SU-DHL-6 (cell line): Measurements from ENCODE around the gene PTGIS.

Source experiments
- H2AFZ ChIP-seq: fragments of 200-600 bp; sonication (generic); 2 replicates; pipeline ENCODE4 v1.6.1; 2014; ENCODE audit warnings: low read depth, mild to moderate bottlenecking, moderate library complexity, mixed read lengths, antibody characterized with exemption, low read length; ENCODE audit not compliant: severe bottlenecking
- H3F3A ChIP-seq: fragments of 200-600 bp; shearing (Covaris generic); 2 replicates; pipeline ENCODE4 v1.6.0; 2016; ENCODE audit warnings: antibody characterized with exemption, mild to moderate bottlenecking; ENCODE audit not compliant: insufficient read depth
- H3K27ac ChIP-seq: fragments of 200-600 bp; sonication (generic); 2 replicates; pipeline ENCODE4 v1.5.1; 2016; ENCODE audit warnings: low read depth, mild to moderate bottlenecking, low read length, moderate library complexity, mixed read lengths
- H3K27me3 ChIP-seq: fragments of 200-600 bp; sonication (generic), shearing (Covaris generic); 2 replicates; pipeline ENCODE4 v1.6.0; 2014; ENCODE audit warnings: mild to moderate bottlenecking, low read length
- H3K36me3 ChIP-seq: fragments of 200-600 bp; sonication (generic); 2 replicates; pipeline ENCODE4 v1.6.1; 2014; ENCODE audit warnings: mild to moderate bottlenecking, low read length, mixed read lengths
- H3K4me2 ChIP-seq: fragments of 300-600, 200-600 bp; shearing (Covaris generic), sonication (generic); 2 replicates; pipeline ENCODE4 v1.6.0; 2014; ENCODE audit warnings: low read length, low read depth, mild to moderate bottlenecking; ENCODE audit not compliant: poor library complexity, severe bottlenecking
- H3K4me3 ChIP-seq: fragments of 200-600 bp; sonication (generic); 2 replicates; pipeline ENCODE4 v1.5.1; 2014; ENCODE audit warnings: antibody characterized with exemption, low read length, mild to moderate bottlenecking, mixed read lengths; ENCODE audit not compliant: insufficient read depth, poor library complexity, severe bottlenecking
- H3K79me2 ChIP-seq: fragments of 200-600 bp; sonication (generic); 2 replicates; pipeline ENCODE4 v1.6.1; 2014; ENCODE audit warnings: mild to moderate bottlenecking, low read length, moderate library complexity; ENCODE audit not compliant: insufficient read depth
- H3K9ac ChIP-seq: fragments of 200-600 bp; sonication (generic); 2 replicates; pipeline ENCODE4 v1.7.0; 2014; ENCODE audit warnings: mild to moderate bottlenecking, low read length
- H3K9me2 ChIP-seq: fragments of 200-600 bp; sonication (generic); replicated peaks from 2 replicates; pipeline ENCODE4 v1.6.1; 2014; ENCODE audit warnings: low read length; ENCODE audit not compliant: insufficient read depth
- H3K9me3 ChIP-seq: fragments of 200-600 bp; sonication (generic); 2 replicates; pipeline ENCODE4 v1.6.1; 2014; ENCODE audit warnings: low read length, mixed read lengths; ENCODE audit not compliant: insufficient read depth
- H4K20me1 ChIP-seq: fragments of 200-600 bp; sonication (generic); 2 replicates; pipeline ENCODE4 v1.6.1; 2014; ENCODE audit warnings: low read depth, mild to moderate bottlenecking, antibody characterized with exemption, low read length, moderate library complexity, mixed read lengths
- EZH2phosphoT487 ChIP-seq: fragments of 200-600 bp; sonication (generic), shearing (Covaris generic); conservative IDR thresholded peaks from 2 replicates; pipeline ENCODE4 v1.6.1; 2018; ENCODE audit warnings: mild to moderate bottlenecking, antibody characterized with exemption, low read length, moderate library complexity, mixed read lengths
- TF ChIP-seq, protein P1 (sequence below): fragments of 200-600 bp; sonication (generic); IDR thresholded peaks from one replicate; pipeline ENCODE4 v1.5.1; 2017; ENCODE audit warnings: antibody characterized with exemption, mild to moderate bottlenecking, low read length, moderate library complexity; ENCODE audit not compliant: insufficient read depth, poor library complexity, severe bottlenecking

The PTGIS gene

DNA sequence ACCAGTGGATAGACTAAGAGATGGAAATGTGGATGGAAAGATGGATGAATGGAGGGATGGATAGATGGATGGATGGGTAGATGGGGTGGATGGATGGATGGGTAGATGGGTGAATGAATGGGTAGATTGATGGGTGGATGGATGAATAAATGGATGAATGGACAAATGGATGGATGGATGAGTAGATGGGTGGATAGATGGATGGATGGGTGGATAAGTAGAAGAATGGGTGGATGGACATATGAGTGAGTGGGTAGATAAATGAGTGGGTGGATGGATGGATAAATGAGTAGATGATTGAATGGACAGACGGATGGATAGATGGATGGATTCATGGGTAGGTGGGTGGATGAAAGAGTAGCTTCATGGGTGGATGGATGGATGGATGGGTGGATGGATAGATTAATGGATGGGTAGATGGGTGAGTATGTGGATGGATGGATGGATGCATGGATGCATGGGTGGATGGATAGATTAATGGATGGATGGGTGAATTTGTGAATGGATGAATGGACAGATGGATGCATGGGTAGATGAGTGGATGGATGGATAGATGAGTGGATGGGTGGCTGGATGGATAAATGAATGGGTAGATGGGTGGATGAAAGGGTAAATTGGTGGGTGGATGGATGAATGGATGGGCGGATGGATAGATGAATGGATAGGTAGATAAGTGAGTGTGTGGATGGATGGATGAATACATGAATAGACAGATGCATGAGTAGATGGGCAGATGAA is 56.0 kb downstream of the PTGIS start:
- Histone ChIP-seq H3K79me2 (no peaks in the 10 kb centered on the region), H3K36me3 (no peaks in the 10 kb centered on the region), H3F3A (no peaks in the 10 kb centered on the region), H3K27me3 (no peaks in the 10 kb centered on the region), H3K9ac (no peak overlapping the region), H3K27ac (no peak overlapping the region), H4K20me1 (no peaks in the 10 kb centered on the region), H3K4me3 (no peak overlapping the region), H3K4me2 (no peak overlapping the region), H3K9me3 (no peaks in the 10 kb centered on the region), H3K9me2 (no peaks in the 10 kb centered on the region), H2AFZ (no peak overlapping the region)
- TF ChIP-seq, protein P1, sequence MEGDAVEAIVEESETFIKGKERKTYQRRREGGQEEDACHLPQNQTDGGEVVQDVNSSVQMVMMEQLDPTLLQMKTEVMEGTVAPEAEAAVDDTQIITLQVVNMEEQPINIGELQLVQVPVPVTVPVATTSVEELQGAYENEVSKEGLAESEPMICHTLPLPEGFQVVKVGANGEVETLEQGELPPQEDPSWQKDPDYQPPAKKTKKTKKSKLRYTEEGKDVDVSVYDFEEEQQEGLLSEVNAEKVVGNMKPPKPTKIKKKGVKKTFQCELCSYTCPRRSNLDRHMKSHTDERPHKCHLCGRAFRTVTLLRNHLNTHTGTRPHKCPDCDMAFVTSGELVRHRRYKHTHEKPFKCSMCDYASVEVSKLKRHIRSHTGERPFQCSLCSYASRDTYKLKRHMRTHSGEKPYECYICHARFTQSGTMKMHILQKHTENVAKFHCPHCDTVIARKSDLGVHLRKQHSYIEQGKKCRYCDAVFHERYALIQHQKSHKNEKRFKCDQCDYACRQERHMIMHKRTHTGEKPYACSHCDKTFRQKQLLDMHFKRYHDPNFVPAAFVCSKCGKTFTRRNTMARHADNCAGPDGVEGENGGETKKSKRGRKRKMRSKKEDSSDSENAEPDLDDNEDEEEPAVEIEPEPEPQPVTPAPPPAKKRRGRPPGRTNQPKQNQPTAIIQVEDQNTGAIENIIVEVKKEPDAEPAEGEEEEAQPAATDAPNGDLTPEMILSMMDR, result no peak
- TF ChIP-seq EZH2phosphoT487, result no peak

DNA sequence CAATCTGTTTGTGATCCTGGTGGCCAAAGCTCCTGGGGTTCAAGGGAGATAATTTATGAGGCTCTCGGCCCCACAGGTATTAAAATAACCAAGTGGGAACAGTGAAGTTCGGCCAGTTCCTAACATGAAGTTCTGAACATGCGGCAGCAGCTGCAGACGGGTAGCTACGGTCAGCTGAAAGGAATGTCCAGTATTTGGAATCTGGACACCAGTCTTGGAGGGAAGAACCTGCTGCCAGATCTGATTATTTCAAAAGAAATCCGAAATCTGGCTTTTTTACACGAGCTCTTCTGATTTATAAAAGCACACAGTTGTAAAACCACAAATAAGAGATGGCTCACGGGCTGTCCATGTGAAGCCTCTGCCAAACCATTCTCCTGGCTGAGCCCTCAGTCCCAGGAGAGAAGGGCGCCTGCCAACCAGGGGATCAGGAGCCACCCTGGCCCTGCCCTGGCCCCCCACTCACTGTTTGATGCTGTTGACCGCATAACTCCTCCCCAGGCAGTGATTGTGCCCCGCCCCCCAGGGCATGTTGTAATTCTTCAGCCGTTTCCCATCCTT is 57.3 kb downstream of the PTGIS start:
- H3F3A ChIP-seq, result no peaks in the 10 kb centered on the region
- H3K9me2 ChIP-seq, result no peaks in the 10 kb centered on the region
- H3K27me3 ChIP-seq, result no peaks in the 10 kb centered on the region
- H3K79me2 ChIP-seq, result no peaks in the 10 kb centered on the region
- no peak overlapping the region for H3K4me2 ChIP-seq
- no peaks in the 10 kb centered on the region for H3K36me3 ChIP-seq
- H4K20me1 ChIP-seq, result no peaks in the 10 kb centered on the region
- H2AFZ ChIP-seq, result no peak overlapping the region
- no peak overlapping the region for H3K9ac ChIP-seq
- no peak overlapping the region for H3K27ac ChIP-seq
- no peak for TF ChIP-seq EZH2phosphoT487
- TF ChIP-seq, protein P1, result no peak
- H3K4me3 ChIP-seq, result no peak overlapping the region
- H3K9me3 ChIP-seq, result no peaks in the 10 kb centered on the region

DNA sequence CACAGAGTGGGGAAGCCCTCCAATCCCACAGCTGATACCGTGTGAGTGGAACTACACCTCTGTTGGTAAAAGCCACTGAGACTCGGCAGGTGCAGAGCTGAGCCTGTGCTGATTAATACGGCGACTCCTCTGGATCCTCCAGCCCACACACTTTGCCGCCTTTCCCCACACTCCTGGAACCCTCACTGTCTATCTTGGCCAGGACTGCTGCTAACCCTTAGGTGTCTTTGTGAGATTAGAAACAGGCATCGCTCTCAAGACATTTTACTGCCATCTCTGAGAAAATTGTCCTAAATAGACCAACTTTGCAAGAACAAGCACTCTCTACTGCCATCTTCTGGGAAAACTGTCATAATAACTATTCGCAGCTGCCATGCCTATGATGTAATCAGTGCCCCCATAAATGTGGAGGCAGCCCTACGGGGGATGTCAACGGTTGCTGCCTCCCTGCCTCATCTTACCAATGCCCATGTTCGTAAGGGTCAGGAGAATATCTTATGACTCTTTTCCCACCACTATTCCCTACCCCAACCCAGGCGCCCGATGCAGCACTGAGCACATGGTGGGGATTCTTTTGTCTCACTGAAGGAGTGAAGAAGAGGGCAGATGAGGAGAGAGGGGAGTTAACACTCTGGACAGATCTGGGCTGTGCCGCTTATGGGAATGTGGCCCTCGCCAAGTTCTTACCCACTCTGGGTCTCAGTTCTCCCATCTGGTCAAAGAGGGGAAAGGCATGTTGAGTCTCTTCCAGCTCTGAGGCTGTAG is 59.3 kb downstream of the PTGIS start:
- H2AFZ ChIP-seq, result no peak overlapping the region

More for the DNA sequence above, 59.3 kb downstream of the PTGIS start:
- H3K9me3 ChIP-seq, result no peaks in the 10 kb centered on the region
- no peak overlapping the region for H3K4me2 ChIP-seq
- no peaks in the 10 kb centered on the region for H3F3A ChIP-seq
- no peaks in the 10 kb centered on the region for H4K20me1 ChIP-seq
- H3K9ac ChIP-seq, result no peak overlapping the region
- TF ChIP-seq EZH2phosphoT487, result no peak
- TF ChIP-seq, protein P1, result peak; percentile 47
- H3K27ac ChIP-seq, result no peak overlapping the region
- no peak overlapping the region for H3K4me3 ChIP-seq
- no peaks in the 10 kb centered on the region for H3K27me3 ChIP-seq
- no peaks in the 10 kb centered on the region for H3K79me2 ChIP-seq
- H3K36me3 ChIP-seq, result no peaks in the 10 kb centered on the region
- H3K9me2 ChIP-seq, result no peaks in the 10 kb centered on the region
